PC-9 (cell line): Measurements from ENCODE around the gene ZNF660. TPM values are rescaled to one million over a fixed set of nuclear protein-coding genes. Genes with fewer than 3 reads are reported as not detected.

Source experiments
- BruUV-seq: library from RNA; stranded (reverse); fragments of 400-500 nt; replicated peaks from 2 replicates; lab custom pipeline; 2021; lab: Mats Ljungman, UMichigan
- CTCF ChIA-PET: fragments of 300-600 bp; sonication (Branson Sonifier 250); formaldehyde crosslinking; loops from one replicate; lab custom pipeline; 2022; ENCODE audit warnings: antibody characterized with exemption; lab: Charles Lee
- POLR2A ChIA-PET: fragments of 300-600 bp; sonication (Branson Sonifier 250); formaldehyde crosslinking; loops from one replicate; lab custom pipeline; 2022; ENCODE audit warnings: antibody characterized with exemption; ENCODE audit not compliant: unreplicated experiment; lab: Charles Lee
- DNase-seq, 2 experiments: peaks; one replicate each; pipeline versions ENCODE4 v3.0.0 to v3.0.0-alpha.2; 2015 to 2022; ENCODE audit warnings: mixed read lengths in 1 of 2
- H2AFZ ChIP-seq: fragments of 200-600 bp; sonication (generic); 2 replicates; pipeline ENCODE4 v1.8.1; 2017; ENCODE audit warnings: antibody characterized with exemption
- H3F3A ChIP-seq: fragments of 200-600 bp; sonication (generic); 2 replicates; pipeline ENCODE4 v1.8.1; 2017; ENCODE audit warnings: antibody characterized with exemption, mild to moderate bottlenecking, low read depth; ENCODE audit not compliant: insufficient read depth
- H3K27ac ChIP-seq: fragments of 200-600 bp; sonication (generic); 2 replicates; pipeline ENCODE4 v1.6.1; 2016; ENCODE audit warnings: mixed run types
- H3K27me3 ChIP-seq: fragments of 200-600 bp; sonication (generic); 2 replicates; pipeline ENCODE4 v1.6.1; 2016; ENCODE audit warnings: low read depth, mixed run types; ENCODE audit not compliant: insufficient read depth
- H3K36me3 ChIP-seq: fragments of 200-600 bp; sonication (generic); 2 replicates; pipeline ENCODE4 v1.6.1; 2016; ENCODE audit warnings: low read depth, mixed run types
- H3K4me1 ChIP-seq: fragments of 200-600 bp; sonication (generic); replicated peaks from 2 replicates; pipeline ENCODE4 v1.6.1; 2016; ENCODE audit warnings: mixed run types; ENCODE audit not compliant: insufficient read depth
- H3K4me2 ChIP-seq: fragments of 200-600 bp; sonication (generic); 2 replicates; pipeline ENCODE4 v1.6.1; 2017; ENCODE audit warnings: mixed run types
- H3K4me3 ChIP-seq: fragments of 200-600 bp; sonication (generic); 2 replicates; pipeline ENCODE4 v1.6.1; 2016; ENCODE audit warnings: mixed run types
- H3K79me2 ChIP-seq: fragments of 200-600 bp; sonication (generic); 2 replicates; pipeline ENCODE4 v1.6.1; 2017; ENCODE audit warnings: low read depth, mixed run types
- H3K9me2 ChIP-seq: fragments of 200-600 bp; sonication (generic); 2 replicates; pipeline ENCODE4 v1.8.1; 2017; ENCODE audit warnings: mild to moderate bottlenecking; ENCODE audit not compliant: insufficient read depth
- H3K9me3 ChIP-seq: fragments of 200-600 bp; sonication (generic); 2 replicates; pipeline ENCODE4 v1.8.1; 2016; ENCODE audit warnings: low read depth; ENCODE audit not compliant: insufficient read depth
- H4K20me1 ChIP-seq: fragments of 200-600 bp; sonication (generic); 2 replicates; pipeline ENCODE4 v1.8.1; 2017; ENCODE audit not compliant: insufficient read depth
- EZH2 ChIP-seq: fragments of 200-600 bp; sonication (generic); IDR thresholded peaks from 2 replicates; pipeline ENCODE4 v1.8.0; 2017; ENCODE audit warnings: antibody characterized with exemption, low read depth
- intact Hi-C: fragments of 100-400 bp; cut with micrococcal nuclease; formaldehyde crosslinking; loops from one replicate; pipeline ENCODE4 v1.10.0; 2022; ENCODE audit not compliant: unreplicated experiment
- total RNA-seq: library from RNA; stranded (reverse); gene quantifications from 2 replicates; pipeline ENCODE4 v1.2.3, GENCODE V29; 2021
- TF ChIP-seq, protein P1 (sequence below): fragments of 200-600 bp; sonication (generic); conservative IDR thresholded peaks from 2 replicates; pipeline ENCODE4 v1.6.1; 2017; ENCODE audit warnings: mixed run types, antibody characterized with exemption, mild to moderate bottlenecking, moderate library complexity

The ZNF660 gene
- total RNA-seq, 1 experiment from 2014 or later, result 1.2 TPM

- no peak within 1 kb of the TSS for H3K27ac ChIP-seq
- no peaks in the 10 kb centered on the region for H3K9me3 ChIP-seq
- H3K79me2 ChIP-seq, result no peaks in the 10 kb centered on the region
- H4K20me1 ChIP-seq, result no peaks in the 10 kb centered on the region
- intact Hi-C loops, result no loop called here
- DNase-seq, result peak in 1 of 2 experiments; percentile 14
- H3K27me3 ChIP-seq, result peaks cover 36% of the 10 kb centered on the region; the same call in 1 of the 2 replicates
- no peaks in the 10 kb centered on the region for H3K9me2 ChIP-seq
- no peak within 1 kb of the TSS for H3K4me3 ChIP-seq
- CTCF ChIA-PET, result no interaction called here
- TF ChIP-seq EZH2, result no peak
- TF ChIP-seq, protein P1, sequence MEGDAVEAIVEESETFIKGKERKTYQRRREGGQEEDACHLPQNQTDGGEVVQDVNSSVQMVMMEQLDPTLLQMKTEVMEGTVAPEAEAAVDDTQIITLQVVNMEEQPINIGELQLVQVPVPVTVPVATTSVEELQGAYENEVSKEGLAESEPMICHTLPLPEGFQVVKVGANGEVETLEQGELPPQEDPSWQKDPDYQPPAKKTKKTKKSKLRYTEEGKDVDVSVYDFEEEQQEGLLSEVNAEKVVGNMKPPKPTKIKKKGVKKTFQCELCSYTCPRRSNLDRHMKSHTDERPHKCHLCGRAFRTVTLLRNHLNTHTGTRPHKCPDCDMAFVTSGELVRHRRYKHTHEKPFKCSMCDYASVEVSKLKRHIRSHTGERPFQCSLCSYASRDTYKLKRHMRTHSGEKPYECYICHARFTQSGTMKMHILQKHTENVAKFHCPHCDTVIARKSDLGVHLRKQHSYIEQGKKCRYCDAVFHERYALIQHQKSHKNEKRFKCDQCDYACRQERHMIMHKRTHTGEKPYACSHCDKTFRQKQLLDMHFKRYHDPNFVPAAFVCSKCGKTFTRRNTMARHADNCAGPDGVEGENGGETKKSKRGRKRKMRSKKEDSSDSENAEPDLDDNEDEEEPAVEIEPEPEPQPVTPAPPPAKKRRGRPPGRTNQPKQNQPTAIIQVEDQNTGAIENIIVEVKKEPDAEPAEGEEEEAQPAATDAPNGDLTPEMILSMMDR, result no peak
- H3K36me3 ChIP-seq, result no peaks in the 10 kb centered on the region
- no peak within 1 kb of the TSS for H3K4me2 ChIP-seq
- H3K4me1 ChIP-seq, result no peaks in the 10 kb centered on the region
- H3F3A ChIP-seq, result no peaks in the 10 kb centered on the region
- BruUV-seq, result no TSS peak
- POLR2A ChIA-PET, result no interaction called here
- no peak within 1 kb of the TSS for H2AFZ ChIP-seq
These were observed 29.9 kb upstream of the ZNF660 start, which contains the start of gene ZKSCAN7 for GRCh38 chr3:44554626-44555592. Gene ZKSCAN7, plus strand, starts transcription at chr3:44555193. Its CDS starts 1,855 bp downstream, at chr3:44557048.

GRCh38 chr3:44555723-44556122 lies 29.0 kb upstream of the ZNF660 start:
- Histone ChIP-seq H4K20me1 (no peaks in the 10 kb centered on the region), H3K27ac (no peak overlapping the region), H2AFZ (no peak overlapping the region), H3K79me2 (no peaks in the 10 kb centered on the region), H3K9me3 (no peaks in the 10 kb centered on the region), H3K27me3 (peaks cover 31% of the 10 kb centered on the region; the same call in 1 of the 2 replicates), H3K4me1 (no peaks in the 10 kb centered on the region), H3K9me2 (no peaks in the 10 kb centered on the region), H3F3A (no peaks in the 10 kb centered on the region), H3K4me3 (no peak overlapping the region), H3K36me3 (no peaks in the 10 kb centered on the region), H3K4me2 (no peak overlapping the region)
- POLR2A ChIA-PET, result no interaction called here
- intact Hi-C loops, result no loop called here
- CTCF ChIA-PET, result no interaction called here
- no TSS peak for BruUV-seq
- TF ChIP-seq EZH2, result no peak
- TF ChIP-seq, protein P1, result no peak
- no peak for DNase-seq

DNA sequence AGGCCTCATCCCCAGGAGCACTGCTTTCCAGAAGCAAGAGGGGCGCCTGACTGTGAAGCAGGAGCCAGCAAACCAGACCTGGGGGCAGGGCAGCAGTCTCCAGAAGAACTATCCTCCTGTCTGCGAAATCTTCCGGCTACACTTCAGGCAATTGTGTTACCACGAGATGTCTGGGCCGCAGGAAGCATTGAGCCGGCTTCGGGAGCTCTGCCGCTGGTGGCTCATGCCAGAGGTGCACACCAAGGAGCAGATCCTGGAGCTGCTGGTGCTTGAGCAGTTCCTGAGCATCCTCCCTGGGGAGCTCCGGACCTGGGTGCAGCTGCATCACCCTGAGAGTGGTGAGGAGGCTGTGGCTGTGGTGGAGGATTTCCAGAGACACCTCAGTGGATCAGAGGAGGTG lies 27.7 kb upstream of the ZNF660 start:
- Histone ChIP-seq H4K20me1 (no peaks in the 10 kb centered on the region), H3K79me2 (no peaks in the 10 kb centered on the region), H3K4me1 (no peaks in the 10 kb centered on the region), H3K9me2 (no peaks in the 10 kb centered on the region), H3K9me3 (no peaks in the 10 kb centered on the region), H3K4me2 (no peak overlapping the region), H3K27ac (no peak overlapping the region), H2AFZ (no peak overlapping the region), H3F3A (no peaks in the 10 kb centered on the region), H3K36me3 (no peaks in the 10 kb centered on the region), H3K4me3 (no peak overlapping the region), H3K27me3 (peaks cover 20% of the 10 kb centered on the region; the same call in 1 of the 2 replicates)
- CTCF ChIA-PET, result no interaction called here
- DNase-seq, result no peak
- BruUV-seq, result no TSS peak
- POLR2A ChIA-PET, result no interaction called here
- TF ChIP-seq EZH2, result no peak
- TF ChIP-seq, protein P1, result no peak
- intact Hi-C loops, result no loop called here
